Spleen (tissue), 11 donors: ENCODE data around the gene EYS. TPM values are rescaled to one million over a fixed set of nuclear protein-coding genes. Genes with fewer than 3 reads are reported as not detected.

ENCODE experiments used
- DNase-seq: peaks from one replicate; pipeline ENCODE4 v3.0.0-alpha.2; 2020
- H3K27ac ChIP-seq, 8 donors: fragments of 200-600 bp; sonication (generic) in 7 of 8; 1 replicate in 4 of 8; 2 replicates in 4 of 8; pipeline versions ENCODE4 v1.5.0 to v1.8.0; 2016 to 2021; ENCODE audit warnings: inconsistent platforms in 4 of 8, mild to moderate bottlenecking in 4 of 8, moderate library complexity in 1 of 8
- H3K27me3 ChIP-seq, 7 donors: fragments of 200-600 bp; sonication (generic) in 6 of 7; replicated peaks in 1 of 7; 1 replicate in 4 of 7; 2 replicates in 3 of 7; pipeline versions ENCODE4 v1.5.0 to v1.8.0; 2016 to 2021; ENCODE audit warnings: inconsistent platforms in 3 of 7, mild to moderate bottlenecking in 1 of 7
- H3K36me3 ChIP-seq, 6 donors: fragments of 200-600 bp; sonication (generic) in 5 of 6; 1 replicate in 4 of 6; 2 replicates in 2 of 6; pipeline versions ENCODE4 v1.5.0 to v1.8.0; 2016 to 2021; ENCODE audit warnings: inconsistent platforms in 2 of 6
- H3K4me1 ChIP-seq, 6 donors: fragments of 200-600 bp; sonication (generic) in 5 of 6; 1 replicate in 3 of 6; 2 replicates in 3 of 6; pipeline versions ENCODE4 v1.5.0 to v1.8.0; 2016 to 2021; ENCODE audit warnings: inconsistent platforms in 3 of 6
- H3K4me3 ChIP-seq, 8 donors: fragments of 200-600 bp; sonication (generic) in 7 of 8; 1 replicate in 4 of 8; 2 replicates in 4 of 8; pipeline versions ENCODE4 v1.5.0 to v1.8.0; 2016 to 2021; ENCODE audit warnings: inconsistent platforms in 4 of 8, mild to moderate bottlenecking in 4 of 8, moderate library complexity in 2 of 8
- H3K9me3 ChIP-seq, 8 donors: fragments of 200-600 bp; sonication (generic) in 7 of 8; 1 replicate in 4 of 8; 2 replicates in 4 of 8; pipeline versions ENCODE4 v1.5.0 to v1.8.0; 2016 to 2021; ENCODE audit warnings: inconsistent platforms in 4 of 8
- POLR2A ChIP-seq, 3 donors: fragments of 450-650 bp; IDR thresholded peaks; one replicate each; pipeline ENCODE4 v1.5.1; 2017; ENCODE audit warnings: antibody characterized with exemption in 3 of 3, mild to moderate bottlenecking in 1 of 3
- POLR2AphosphoS5 ChIP-seq, 3 donors: sonication (generic); formaldehyde crosslinking; IDR thresholded peaks; one replicate each; pipeline ENCODE4 v1.5.1; 2017; ENCODE audit warnings: antibody characterized with exemption in 3 of 3
- WGBS, 5 donors: extraction: QIAGEN DNeasy Blood & Tissue Kit in 3 of 5; methylation state at CpG; one replicate each; pipeline versions ENCODE4 v1.1.5 to v1.1.7; 2013 to 2018; 5-methylcytosine and 5-hydroxymethylcytosine counted together
- intact Hi-C: fragments of 100-400 bp; cut with DNase I; formaldehyde crosslinking; loops from one replicate; pipeline ENCODE4 v1.15.0; 2023; ENCODE audit warnings: low total_unique reads
- polyA plus RNA-seq, 3 donors: library from polyadenylated mRNA; stranded (reverse); fragments of 200-250 nt; gene quantifications; one replicate each; pipeline ENCODE4 v1.2.1, GENCODE V29; 2013
- total RNA-seq, 7 donors: library from RNA; depleted of rRNA in 3 of 7; stranded (reverse); fragments of >200 nt in 3 of 7; fragmentation: NEBNext Ultra II Directional in 4 of 7; extraction: Animal tissue kit (Norgen Biotek cat#: 25700) in 4 of 7; gene quantifications; one replicate each; pipeline versions ENCODE4 v1.1.0 to v1.2.1, GENCODE V29; 2016 to 2021
- TF ChIP-seq, protein P1 (sequence below), 11 experiments: fragments of 200-600 bp in 7 of 11; fragments of 450-650 bp in 4 of 11; sonication (generic) in 4 of 11; IDR thresholded peaks in 8 of 11; conservative IDR thresholded peaks in 3 of 11; 1 replicate in 7 of 11; 2 replicates in 4 of 11; pipeline versions ENCODE4 v1.4.0 to v1.8.0; 2016 to 2021; ENCODE audit warnings: antibody characterized with exemption in 11 of 11, inconsistent platforms in 4 of 11, mild to moderate bottlenecking in 1 of 11
- donor health status: healthy with polysubstance abuse.
- donor health status: DM: no; HTN: no; CAD: no; lungs with moderate emphysema.
- donor health status: DM: no; HTN: no; CAD: no.
- donor health status: Bipolar disorder and iron deficiency.
- donor health status: healthy.
- donor health status: DM: no; HTN: no; CAD: no.
- donor health status: DM: yes; HTN: yes; CAD: no.

Gene EYS
- total and polyA plus RNA-seq, 10 donors = under 0.01 to 0.72 (median 0.28) TPM; not detected in 5

- whole genome bisulfite sequencing, 5 donors = 75 to 87% (median 79%) methylated on average over 4 of the region's 4 CpGs
- TF ChIP-seq POLR2AphosphoS5 (IDR thresholded peaks at IDR 0.05) (no peak), POLR2A (IDR thresholded peaks at IDR 0.05) (no peak)
- TF ChIP-seq, protein P1, sequence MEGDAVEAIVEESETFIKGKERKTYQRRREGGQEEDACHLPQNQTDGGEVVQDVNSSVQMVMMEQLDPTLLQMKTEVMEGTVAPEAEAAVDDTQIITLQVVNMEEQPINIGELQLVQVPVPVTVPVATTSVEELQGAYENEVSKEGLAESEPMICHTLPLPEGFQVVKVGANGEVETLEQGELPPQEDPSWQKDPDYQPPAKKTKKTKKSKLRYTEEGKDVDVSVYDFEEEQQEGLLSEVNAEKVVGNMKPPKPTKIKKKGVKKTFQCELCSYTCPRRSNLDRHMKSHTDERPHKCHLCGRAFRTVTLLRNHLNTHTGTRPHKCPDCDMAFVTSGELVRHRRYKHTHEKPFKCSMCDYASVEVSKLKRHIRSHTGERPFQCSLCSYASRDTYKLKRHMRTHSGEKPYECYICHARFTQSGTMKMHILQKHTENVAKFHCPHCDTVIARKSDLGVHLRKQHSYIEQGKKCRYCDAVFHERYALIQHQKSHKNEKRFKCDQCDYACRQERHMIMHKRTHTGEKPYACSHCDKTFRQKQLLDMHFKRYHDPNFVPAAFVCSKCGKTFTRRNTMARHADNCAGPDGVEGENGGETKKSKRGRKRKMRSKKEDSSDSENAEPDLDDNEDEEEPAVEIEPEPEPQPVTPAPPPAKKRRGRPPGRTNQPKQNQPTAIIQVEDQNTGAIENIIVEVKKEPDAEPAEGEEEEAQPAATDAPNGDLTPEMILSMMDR (IDR thresholded peaks at IDR 0.05 in 8 of 11, conservative IDR thresholded peaks at IDR 0.05 in 3 of 11) = no peak
Observed at GRCh38 chr6:63864671-63865318, 1842.2 kb downstream of the EYS start.

DNA sequence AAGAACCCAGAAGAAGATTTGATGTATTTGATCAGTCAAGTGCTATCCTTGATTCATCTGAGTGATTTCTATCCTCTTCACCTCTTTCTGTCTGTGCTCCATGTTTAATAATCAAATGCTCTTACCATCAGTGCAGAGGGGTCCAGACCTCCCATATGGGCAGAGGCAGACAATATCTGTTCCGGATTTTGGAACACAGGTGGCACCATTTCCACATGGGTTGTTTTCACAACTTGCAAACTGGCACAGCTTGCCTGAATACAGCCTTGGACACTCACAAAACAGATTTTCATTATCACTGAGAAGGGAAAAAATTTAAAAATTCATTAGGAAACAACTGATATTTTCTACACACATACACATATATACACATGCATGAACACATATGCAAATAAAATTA, 1843.0 kb downstream of the EYS start:
- intact Hi-C loops = no loop called here
- Histone ChIP-seq H3K4me1 (no peaks in the 10 kb centered on the region), H3K27me3 (no peaks in the 10 kb centered on the region), H3K9me3 (no peaks in the 10 kb centered on the region), H3K27ac (no peak overlapping the region), H3K36me3 (no peaks in the 10 kb centered on the region), H3K4me3 (no peak overlapping the region)
- TF ChIP-seq POLR2A (IDR thresholded peaks at IDR 0.05) (no peak), POLR2AphosphoS5 (IDR thresholded peaks at IDR 0.05) (no peak)
- TF ChIP-seq, protein P1 (IDR thresholded peaks at IDR 0.05 in 8 of 11, conservative IDR thresholded peaks at IDR 0.05 in 3 of 11) = no peak
- no peak for DNase-seq
- 70 to 93% (median 83%) methylated on average over 1 of the region's 1 CpG for WGBS, 5 donors

More at GRCh38 chr6:63864671-63865318, 1842.2 kb downstream of the EYS start:
- no peaks in the 10 kb centered on the region for H3K36me3 ChIP-seq
- no peak for DNase-seq
- H3K27me3 ChIP-seq = no peaks in the 10 kb centered on the region
- H3K4me1 ChIP-seq = no peaks in the 10 kb centered on the region
- intact Hi-C loops = no loop called here
- no peaks in the 10 kb centered on the region for H3K9me3 ChIP-seq
- no peak overlapping the region for H3K27ac ChIP-seq
- no peak overlapping the region for H3K4me3 ChIP-seq

DNA sequence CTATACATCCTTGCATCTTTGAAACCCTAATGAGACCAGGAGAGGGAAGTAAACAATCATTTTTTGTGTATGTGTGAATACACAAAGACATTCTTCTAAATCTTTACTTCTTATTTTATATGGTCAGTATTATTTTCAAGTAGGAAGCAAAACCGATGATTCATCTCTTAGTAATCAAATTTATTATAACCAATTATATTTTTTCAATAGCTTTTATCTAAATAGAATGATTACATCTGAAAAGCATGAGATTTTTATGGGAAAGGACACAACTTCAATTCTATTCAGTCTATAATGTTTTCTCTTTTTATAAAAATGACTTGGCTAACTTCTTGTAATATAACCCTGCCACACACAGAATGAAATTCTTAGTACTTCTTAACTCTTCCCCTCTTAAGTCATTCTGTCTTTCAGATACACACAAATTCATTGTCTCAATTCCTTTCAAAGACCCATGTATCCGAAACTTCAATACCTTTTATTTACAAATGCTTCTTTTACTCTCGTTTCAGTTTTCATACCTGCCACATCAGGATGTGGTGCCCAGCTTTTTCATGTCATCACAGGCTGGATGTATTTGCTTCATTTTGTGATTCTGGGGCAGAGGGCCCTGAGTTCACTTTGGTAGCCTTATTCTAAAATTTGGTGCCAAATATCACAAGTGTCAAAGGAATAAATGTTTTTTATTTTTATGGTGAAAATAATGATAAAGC, 1844.4 kb downstream of the EYS start:
- Histone ChIP-seq H3K9me3 (no peaks in the 10 kb centered on the region), H3K36me3 (no peaks in the 10 kb centered on the region), H3K27me3 (no peaks in the 10 kb centered on the region), H3K4me1 (no peaks in the 10 kb centered on the region), H3K27ac (no peak overlapping the region), H3K4me3 (no peak overlapping the region)
- WGBS, 5 donors = 83 to 91% (median 87%) methylated on average over 3 of the region's 3 CpGs
- TF ChIP-seq POLR2A (IDR thresholded peaks at IDR 0.05) (no peak), POLR2AphosphoS5 (IDR thresholded peaks at IDR 0.05) (no peak)
- TF ChIP-seq, protein P1 (IDR thresholded peaks at IDR 0.05 in 8 of 11, conservative IDR thresholded peaks at IDR 0.05 in 3 of 11) = no peak
- intact Hi-C loops = no loop called here
- no peak for DNase-seq

- H3K36me3 ChIP-seq = no peaks in the 10 kb centered on the region
- no peak overlapping the region for H3K27ac ChIP-seq
- TF ChIP-seq, protein P1 (IDR thresholded peaks at IDR 0.05 in 8 of 11, conservative IDR thresholded peaks at IDR 0.05 in 3 of 11) = no peak
- TF ChIP-seq POLR2AphosphoS5 (IDR thresholded peaks at IDR 0.05) (no peak), POLR2A (IDR thresholded peaks at IDR 0.05) (no peak)
- no peak overlapping the region for H3K4me3 ChIP-seq
- 35 to 50% (median 43%) methylated on average over 4 of the region's 4 CpGs for WGBS, 5 donors
- no peaks in the 10 kb centered on the region for H3K4me1 ChIP-seq
- H3K27me3 ChIP-seq = no peaks in the 10 kb centered on the region
- intact Hi-C loops = no loop called here
- no peak for DNase-seq
- H3K9me3 ChIP-seq = no peaks in the 10 kb centered on the region
Observed at GRCh38 chr6:63859528-63859927, 1847.5 kb downstream of the EYS start.
